ENCODE measurements around the gene MOSMO.

Gene MOSMO

DNA sequence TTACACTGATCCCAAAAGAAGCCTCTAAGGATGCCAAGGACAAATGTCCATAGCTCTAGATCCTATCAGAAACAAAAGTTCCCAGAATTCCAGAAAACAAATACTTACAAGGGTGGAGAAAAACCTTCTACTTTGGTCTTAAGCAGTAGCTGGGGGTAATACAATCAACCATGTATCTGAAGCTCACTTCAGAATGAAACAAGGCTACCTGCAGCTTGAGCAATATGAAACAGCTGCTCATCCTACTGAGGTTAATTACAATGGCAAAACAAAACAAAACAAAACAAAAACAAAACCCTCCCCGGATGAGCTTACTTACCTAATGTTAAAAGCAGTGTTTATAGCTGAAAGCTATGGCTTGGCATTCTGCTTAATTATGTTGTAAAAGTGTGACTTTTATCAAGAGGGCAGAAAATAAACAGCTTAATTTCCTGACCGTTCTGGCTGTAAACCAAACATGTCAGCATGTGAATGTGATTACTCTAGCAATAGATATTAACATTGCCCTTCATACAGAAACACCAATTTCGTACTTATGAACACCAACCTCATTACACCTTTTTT, 17.4 kb upstream of the MOSMO start:
- TF ChIP-seq, protein P1, sequence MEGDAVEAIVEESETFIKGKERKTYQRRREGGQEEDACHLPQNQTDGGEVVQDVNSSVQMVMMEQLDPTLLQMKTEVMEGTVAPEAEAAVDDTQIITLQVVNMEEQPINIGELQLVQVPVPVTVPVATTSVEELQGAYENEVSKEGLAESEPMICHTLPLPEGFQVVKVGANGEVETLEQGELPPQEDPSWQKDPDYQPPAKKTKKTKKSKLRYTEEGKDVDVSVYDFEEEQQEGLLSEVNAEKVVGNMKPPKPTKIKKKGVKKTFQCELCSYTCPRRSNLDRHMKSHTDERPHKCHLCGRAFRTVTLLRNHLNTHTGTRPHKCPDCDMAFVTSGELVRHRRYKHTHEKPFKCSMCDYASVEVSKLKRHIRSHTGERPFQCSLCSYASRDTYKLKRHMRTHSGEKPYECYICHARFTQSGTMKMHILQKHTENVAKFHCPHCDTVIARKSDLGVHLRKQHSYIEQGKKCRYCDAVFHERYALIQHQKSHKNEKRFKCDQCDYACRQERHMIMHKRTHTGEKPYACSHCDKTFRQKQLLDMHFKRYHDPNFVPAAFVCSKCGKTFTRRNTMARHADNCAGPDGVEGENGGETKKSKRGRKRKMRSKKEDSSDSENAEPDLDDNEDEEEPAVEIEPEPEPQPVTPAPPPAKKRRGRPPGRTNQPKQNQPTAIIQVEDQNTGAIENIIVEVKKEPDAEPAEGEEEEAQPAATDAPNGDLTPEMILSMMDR (IDR thresholded peaks at IDR 0.05; ENCODE audit: poor library complexity, severe bottlenecking) = no peak
- Histone ChIP-seq H3K4me1 (ENCODE audit: insufficient read depth, poor library complexity, severe bottlenecking) (no peaks in the 10 kb centered on the region), H3K9me3 (ENCODE audit: severe bottlenecking) (no peaks in the 10 kb centered on the region), H3K27me3 (ENCODE audit: insufficient read depth, poor library complexity, severe bottlenecking) (no peaks in the 10 kb centered on the region), H3K27ac (ENCODE audit: poor library complexity, severe bottlenecking) (no peak overlapping the region), H3K36me3 (ENCODE audit: low read depth) (no peaks in the 10 kb centered on the region), H3K4me3 (ENCODE audit: severe bottlenecking) (no peak overlapping the region)
- no peak for DNase-seq (ENCODE audit: low spot score)
- ATAC-seq (ENCODE audit: low read depth) = no peak

DNA sequence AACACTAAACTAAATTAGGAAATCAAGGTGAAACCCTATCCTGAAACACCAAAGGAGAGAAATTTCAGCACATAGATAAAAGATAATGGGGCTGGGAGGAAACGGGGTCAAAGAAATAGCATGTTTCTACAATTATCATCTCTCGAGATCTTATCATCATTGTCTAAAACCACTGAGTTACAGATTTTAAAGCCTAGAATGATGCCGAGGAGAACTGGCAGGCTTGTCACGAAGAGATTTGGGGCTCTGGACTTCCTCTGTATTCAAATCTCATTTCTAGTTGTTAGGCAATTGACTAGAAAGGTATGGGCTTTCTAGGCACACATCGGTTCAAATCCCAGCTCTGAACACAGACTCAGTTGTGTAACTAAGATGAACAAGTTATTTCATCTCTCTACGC, 16.3 kb upstream of the MOSMO start:
- H3K27me3 ChIP-seq (ENCODE audit: insufficient read depth, poor library complexity, severe bottlenecking) = no peaks in the 10 kb centered on the region
- no peaks in the 10 kb centered on the region for H3K36me3 ChIP-seq (ENCODE audit: low read depth)
- no peaks in the 10 kb centered on the region for H3K4me1 ChIP-seq (ENCODE audit: insufficient read depth, poor library complexity, severe bottlenecking)
- no peak for ATAC-seq (ENCODE audit: low read depth)
- no peaks in the 10 kb centered on the region for H3K9me3 ChIP-seq (ENCODE audit: severe bottlenecking)
- no peak overlapping the region for H3K27ac ChIP-seq (ENCODE audit: poor library complexity, severe bottlenecking)
- TF ChIP-seq, protein P1 (IDR thresholded peaks at IDR 0.05; ENCODE audit: poor library complexity, severe bottlenecking) = no peak
- H3K4me3 ChIP-seq (ENCODE audit: severe bottlenecking) = no peak overlapping the region
- no peak for DNase-seq (ENCODE audit: low spot score)

DNA sequence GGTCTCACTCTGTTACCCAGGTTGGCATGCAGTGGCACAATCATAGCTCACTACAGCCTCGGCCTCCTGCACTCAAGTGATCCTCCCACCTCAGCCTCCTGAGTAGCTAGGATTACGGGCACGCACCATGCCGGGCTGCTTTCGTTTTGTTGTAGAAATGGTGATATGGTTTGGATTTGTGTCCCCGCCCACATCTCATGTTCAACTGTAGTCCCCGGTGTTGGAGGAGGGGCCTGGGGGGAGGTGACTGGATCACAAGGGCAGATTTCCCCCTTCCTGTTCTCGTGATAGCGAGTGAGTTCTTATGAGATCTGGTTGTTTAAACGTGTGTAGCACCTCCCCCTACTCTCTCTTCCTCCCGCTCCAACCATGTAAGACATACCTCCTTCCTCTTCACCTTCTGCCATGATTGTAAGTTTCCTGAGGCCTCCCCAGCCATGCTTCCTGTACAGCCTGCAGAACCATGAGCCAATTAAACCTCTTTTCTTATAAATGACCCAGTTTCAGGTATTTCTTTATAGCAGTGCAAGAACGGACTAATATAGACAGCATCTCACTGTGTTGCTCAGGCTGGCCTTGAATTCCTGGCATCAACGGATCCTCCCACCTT, 12.9 kb upstream of the MOSMO start:
- no peaks in the 10 kb centered on the region for H3K27me3 ChIP-seq (ENCODE audit: insufficient read depth, poor library complexity, severe bottlenecking)
- no peaks in the 10 kb centered on the region for H3K9me3 ChIP-seq (ENCODE audit: severe bottlenecking)
- H3K4me3 ChIP-seq (ENCODE audit: severe bottlenecking) = no peak overlapping the region
- H3K4me1 ChIP-seq (ENCODE audit: insufficient read depth, poor library complexity, severe bottlenecking) = no peaks in the 10 kb centered on the region
- no peak overlapping the region for H3K27ac ChIP-seq (ENCODE audit: poor library complexity, severe bottlenecking)
- no peak for ATAC-seq (ENCODE audit: low read depth)
- no peaks in the 10 kb centered on the region for H3K36me3 ChIP-seq (ENCODE audit: low read depth)
- TF ChIP-seq, protein P1 (IDR thresholded peaks at IDR 0.05; ENCODE audit: poor library complexity, severe bottlenecking) = no peak
- no peak for DNase-seq (ENCODE audit: low spot score)

DNA sequence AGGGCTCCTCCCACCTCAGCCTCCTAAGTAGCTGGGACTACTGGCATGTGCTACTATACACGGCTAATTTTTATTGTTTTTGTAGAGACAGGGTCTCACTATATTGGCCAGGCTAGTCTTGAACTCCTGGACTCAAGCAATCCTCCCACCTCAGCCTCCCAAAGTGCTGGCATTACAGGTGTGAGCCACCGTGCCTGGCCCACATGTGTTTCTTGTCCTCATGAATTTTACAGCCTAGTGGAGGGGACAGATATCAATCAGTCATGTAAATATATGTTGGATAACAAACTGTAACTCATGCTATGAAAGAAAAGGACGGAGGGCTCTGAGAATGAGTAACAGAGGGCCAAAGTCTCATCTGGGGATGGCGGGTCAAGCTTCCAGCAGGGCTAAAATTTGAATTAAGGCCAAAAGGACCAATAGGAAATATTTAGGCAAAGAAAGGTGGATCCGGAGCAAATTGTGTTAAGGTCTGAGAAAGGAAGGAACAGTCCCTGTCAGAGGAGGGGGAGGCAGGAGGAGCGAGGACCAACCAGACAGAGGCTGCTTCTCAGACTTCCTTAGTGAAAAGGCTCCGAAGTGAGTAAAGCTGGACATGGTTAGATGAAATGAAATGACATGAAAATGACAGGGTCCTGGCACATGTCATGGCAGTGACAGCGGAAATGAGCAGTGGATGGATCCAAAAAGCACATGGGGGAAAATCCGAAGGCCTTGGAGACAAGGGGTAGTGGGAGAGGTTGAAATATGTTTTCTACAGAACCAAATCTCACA, 10.8 kb upstream of the MOSMO start:
- Histone ChIP-seq H3K4me3 (ENCODE audit: severe bottlenecking) (no peak overlapping the region), H3K36me3 (ENCODE audit: low read depth) (no peaks in the 10 kb centered on the region), H3K9me3 (ENCODE audit: severe bottlenecking) (no peaks in the 10 kb centered on the region), H3K27me3 (ENCODE audit: insufficient read depth, poor library complexity, severe bottlenecking) (no peaks in the 10 kb centered on the region), H3K4me1 (ENCODE audit: insufficient read depth, poor library complexity, severe bottlenecking) (peaks cover 10% of the 10 kb centered on the region), H3K27ac (ENCODE audit: poor library complexity, severe bottlenecking) (no peak overlapping the region)
- DNase-seq (ENCODE audit: low spot score) (no peak), ATAC-seq (ENCODE audit: low read depth) (no peak)
- TF ChIP-seq, protein P1 (IDR thresholded peaks at IDR 0.05; ENCODE audit: poor library complexity, severe bottlenecking) = no peak

Measured in RWPE2 (cell line).